GM21367 (cell line): ENCODE measurements around the gene NPVF.
A peak's percentile ranks its signal among the peaks of the same experiment; 100 is the strongest.

Experiments used
- ATAC-seq: cut with Tn5 transposase; IDR thresholded peaks from one replicate; pipeline ENCODE4 v1.9.1; 2021; ENCODE audit not compliant: unreplicated experiment

The NPVF gene

GRCh38 chr7:25235471-25235870, 7.2 kb upstream of the NPVF start:
- no peak for ATAC-seq

- ATAC-seq: no peak
Observed at GRCh38 chr7:25234336-25234735, 6.0 kb upstream of the NPVF start.

- ATAC-seq: no peak
Observed at GRCh38 chr7:25223206-25223605, 5.1 kb downstream of the NPVF start.

GRCh38 chr7:25222666-25223065, 5.6 kb downstream of the NPVF start:
- ATAC-seq: no peak

- ATAC-seq: no peak
Observed at GRCh38 chr7:25221009-25221408, 7.3 kb downstream of the NPVF start.

GRCh38 chr7:25218191-25218590, 10.1 kb downstream of the NPVF start:
- no peak for ATAC-seq

- ATAC-seq: no peak
Observed at GRCh38 chr7:25216837-25217236, 11.4 kb downstream of the NPVF start.

- ATAC-seq: no peak
Observed at GRCh38 chr7:25215694-25216335, 12.5 kb downstream of the NPVF start.

- ATAC-seq: no peak
Observed at GRCh38 chr7:25208525-25209221, 19.6 kb downstream of the NPVF start.

- ATAC-seq: no peak
Observed at GRCh38 chr7:25207887-25208286, 20.4 kb downstream of the NPVF start.

GRCh38 chr7:25206765-25207164, 21.5 kb downstream of the NPVF start:
- ATAC-seq: no peak

- ATAC-seq: no peak
Observed at GRCh38 chr7:25196132-25196896, 32.0 kb downstream of the NPVF start.

GRCh38 chr7:25194036-25194435, 34.2 kb downstream of the NPVF start:
- ATAC-seq: no peak

- ATAC-seq: no peak
Observed at GRCh38 chr7:25192043-25192442, 36.2 kb downstream of the NPVF start.

GRCh38 chr7:25189197-25189596, 39.1 kb downstream of the NPVF start:
- ATAC-seq: no peak

- ATAC-seq: no peak
Observed at GRCh38 chr7:25187932-25188331, 40.4 kb downstream of the NPVF start.

GRCh38 chr7:25186436-25186835, 41.9 kb downstream of the NPVF start:
- ATAC-seq: no peak

- ATAC-seq: no peak
Observed at GRCh38 chr7:25181532-25181931, 46.8 kb downstream of the NPVF start.

GRCh38 chr7:25180946-25181345, 47.3 kb downstream of the NPVF start:
- ATAC-seq: no peak

GRCh38 chr7:25180592-25180923, 47.7 kb downstream of the NPVF start:
- peak; percentile 25 for ATAC-seq

- ATAC-seq: peak; percentile 92
Observed at GRCh38 chr7:25179771-25180591, 48.3 kb downstream of the NPVF start.
